GM23248 (cell line): ENCODE measurements around the gene C5orf52. TPM values are rescaled to one million over a fixed set of nuclear protein-coding genes. Genes with fewer than 3 reads are reported as not detected.
"Not testable (repeated sequence)": the region's sequence is repeated elsewhere in the genome, so short reads cannot be mapped to it uniquely, and the experiment has no call there.

Experiments used
- DNase-seq: peaks from one replicate; pipeline ENCODE4 v3.0.0-alpha.2; 2015
- H2AFZ ChIP-seq: fragments of 200-600 bp; sonication (generic); 2 replicates; pipeline ENCODE4 v1.6.1; 2016; ENCODE audit warnings: antibody characterized with exemption
- H3F3A ChIP-seq: fragments of 200-600 bp; sonication (generic); 2 replicates; pipeline ENCODE4 v1.6.1; 2016; ENCODE audit warnings: mild to moderate bottlenecking, antibody characterized with exemption, mixed run types; ENCODE audit not compliant: insufficient read depth
- H3K27ac ChIP-seq: fragments of 200-600 bp; sonication (generic); 2 replicates; pipeline ENCODE4 v1.5.1; 2016; ENCODE audit warnings: mild to moderate bottlenecking
- H3K27me3 ChIP-seq: fragments of 200-600 bp; sonication (generic); replicated peaks from 2 replicates; pipeline ENCODE4 v1.6.1; 2016; ENCODE audit warnings: mild to moderate bottlenecking; ENCODE audit not compliant: insufficient read depth
- H3K36me3 ChIP-seq: fragments of 200-600 bp; sonication (generic); 2 replicates; pipeline ENCODE4 v1.6.1; 2016; ENCODE audit warnings: low read depth, mild to moderate bottlenecking
- H3K4me1 ChIP-seq: fragments of 200-600 bp; sonication (generic); 2 replicates; pipeline ENCODE4 v1.6.1; 2016; ENCODE audit warnings: mild to moderate bottlenecking; ENCODE audit not compliant: insufficient read depth
- H3K4me2 ChIP-seq: fragments of 200-600 bp; sonication (generic); one replicate; pipeline ENCODE4 v1.6.1; 2016; ENCODE audit warnings: mild to moderate bottlenecking; ENCODE audit not compliant: unreplicated experiment
- H3K4me3 ChIP-seq: fragments of 200-600 bp; sonication (generic); 2 replicates; pipeline ENCODE4 v1.5.1; 2016; ENCODE audit warnings: mild to moderate bottlenecking
- H3K79me2 ChIP-seq: fragments of 200-600 bp; sonication (generic); 2 replicates; pipeline ENCODE4 v1.6.1; 2016; ENCODE audit warnings: mild to moderate bottlenecking; ENCODE audit not compliant: insufficient read depth
- H3K9ac ChIP-seq: fragments of 200-600 bp; sonication (generic); 2 replicates; pipeline ENCODE4 v1.6.1; 2016; ENCODE audit warnings: mild to moderate bottlenecking
- H3K9me2 ChIP-seq: fragments of 200-600 bp; sonication (generic); 2 replicates; pipeline ENCODE4 v1.6.1; 2016; ENCODE audit warnings: mixed run types, mild to moderate bottlenecking, moderate library complexity; ENCODE audit not compliant: insufficient read depth
- H3K9me3 ChIP-seq: fragments of 200-600 bp; sonication (generic); one replicate; pipeline ENCODE4 v1.6.1; 2017; ENCODE audit warnings: low read depth
- H4K20me1 ChIP-seq: fragments of 200-600 bp; sonication (generic); 2 replicates; pipeline ENCODE4 v1.6.0; 2016; ENCODE audit not compliant: insufficient read depth
- EZH2 ChIP-seq: fragments of 200-600 bp; sonication (generic); IDR thresholded peaks from 2 replicates; pipeline ENCODE4 v1.6.1; 2018; ENCODE audit warnings: antibody characterized with exemption, mild to moderate bottlenecking; ENCODE audit not compliant: insufficient read depth, poor library complexity, severe bottlenecking
- EZH2phosphoT487 ChIP-seq: fragments of 200-600 bp; sonication (generic); IDR thresholded peaks from 2 replicates; pipeline ENCODE4 v1.6.1; 2018; ENCODE audit warnings: antibody characterized with exemption, moderate library complexity, mild to moderate bottlenecking, low read depth; ENCODE audit not compliant: insufficient read depth
- WGBS, 2 experiments: methylation state at CpG; one replicate each; pipeline ENCODE4 v1.1.6; 2015 to 2017; ENCODE audit warnings: low lambda C conversion rate in 2 of 2, low coverage in 1 of 2; ENCODE audit errors: missing lambda C conversion rate in 2 of 2; 5-methylcytosine and 5-hydroxymethylcytosine counted together
- in situ Hi-C: fragments of 300-500 bp; cut with MboI; formaldehyde crosslinking; loops from 2 replicates; pipeline ENCODE4 v1.15.0; 2020
- polyA plus RNA-seq: library from polyadenylated mRNA; unstranded; fragments of >200 nt; fragmentation: Nextera tagmentation; extraction: Ambion mirVana; gene quantifications from 2 replicates; pipeline ENCODE4 v1.2.1, GENCODE V29; 2016
- total RNA-seq: library from RNA; depleted of rRNA; stranded (reverse); fragments of >200 nt; shearing (Covaris generic); gene quantifications from 2 replicates; pipeline ENCODE4 v1.2.3, GENCODE V29; 2014

The C5orf52 gene
- total and polyA plus RNA-seq, 2 experiments from 2014 or later = not detected

- no peak for TF ChIP-seq EZH2phosphoT487
- no peak for TF ChIP-seq EZH2
- 86 to 88% methylated on average over 2 of the region's 2 CpGs for WGBS, 2 experiments
- in situ Hi-C loops = no loop called here
These were observed 8.9 kb downstream of the C5orf52 start for GRCh38 chr5:157680239-157680638.

DNA sequence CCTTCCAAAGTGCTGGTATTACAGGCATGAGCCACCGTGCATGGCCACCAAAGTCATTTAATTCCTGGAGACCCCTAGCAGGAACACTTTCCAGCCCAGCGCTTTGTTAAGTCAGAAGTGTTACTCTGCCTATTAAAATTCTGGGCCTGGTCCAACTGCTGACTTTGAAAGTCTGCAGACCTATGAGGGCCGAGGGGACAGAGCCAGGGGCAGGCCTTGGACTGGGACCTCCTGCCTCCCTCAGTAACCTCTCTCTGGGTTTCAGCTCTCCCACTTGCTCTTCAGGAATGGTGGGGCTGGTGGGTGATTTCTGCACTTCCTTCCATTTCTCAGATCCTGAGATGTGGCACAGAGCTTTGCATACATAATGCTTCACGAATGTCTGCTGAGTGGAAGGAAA lies 9.7 kb downstream of the C5orf52 start:
- in situ Hi-C loops = no loop called here
- H3K79me2 ChIP-seq = no peaks in the 10 kb centered on the region

More at GRCh38 chr5:157680239-157680638, 8.9 kb downstream of the C5orf52 start:
- Histone ChIP-seq H3K27ac (no peak overlapping the region), H3F3A (no peaks in the 10 kb centered on the region), H3K9ac (no peak overlapping the region), H3K79me2 (no peaks in the 10 kb centered on the region), H4K20me1 (no peaks in the 10 kb centered on the region), H2AFZ (no peak overlapping the region), H3K27me3 (no peaks in the 10 kb centered on the region), H3K9me2 (no peaks in the 10 kb centered on the region), H3K36me3 (no peaks in the 10 kb centered on the region), H3K4me1 (no peaks in the 10 kb centered on the region), H3K4me3 (no peak overlapping the region), H3K4me2 (no peak overlapping the region), H3K9me3 (no peaks in the 10 kb centered on the region)
- no peak for DNase-seq

DNA sequence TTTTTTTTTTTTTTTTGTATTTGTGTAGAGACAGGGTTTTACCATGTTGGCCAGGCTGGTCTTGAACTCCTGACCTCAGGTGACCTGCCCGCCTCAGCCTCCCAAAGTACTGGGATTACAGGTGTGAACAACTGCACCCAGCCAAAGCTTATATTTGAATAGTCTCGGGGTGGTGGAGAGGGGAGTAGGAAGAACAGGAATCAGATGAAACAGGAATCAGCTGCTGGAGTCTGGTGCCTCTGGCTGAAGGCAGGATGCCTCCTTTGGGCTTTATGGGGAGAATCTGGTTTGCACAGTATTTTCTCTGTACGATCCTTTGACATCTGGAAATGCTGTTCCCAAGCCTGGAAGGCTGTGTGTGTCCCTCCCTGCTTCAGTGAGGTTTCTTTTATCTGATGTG lies 10.9 kb downstream of the C5orf52 start:
- in situ Hi-C loops = no loop called here
- 41 to 43% methylated on average over 3 of the region's 3 CpGs for WGBS, 2 experiments
- no peak overlapping the region for H3K4me3 ChIP-seq
- no peaks in the 10 kb centered on the region for H3K9me2 ChIP-seq
- no peak overlapping the region for H3K27ac ChIP-seq
- H3K36me3 ChIP-seq = no peaks in the 10 kb centered on the region
- TF ChIP-seq EZH2phosphoT487 (no peak), EZH2 (no peak)
- H3F3A ChIP-seq = no peaks in the 10 kb centered on the region
- no peaks in the 10 kb centered on the region for H3K79me2 ChIP-seq
- no peak for DNase-seq
- H3K27me3 ChIP-seq = no peaks in the 10 kb centered on the region
- H4K20me1 ChIP-seq = no peaks in the 10 kb centered on the region
- no peak overlapping the region for H2AFZ ChIP-seq
- no peaks in the 10 kb centered on the region for H3K4me1 ChIP-seq
- H3K4me2 ChIP-seq = no peak overlapping the region
- H3K9ac ChIP-seq = no peak overlapping the region
- H3K9me3 ChIP-seq = no peaks in the 10 kb centered on the region

More for the DNA sequence above, 9.7 kb downstream of the C5orf52 start:
- TF ChIP-seq EZH2 (no peak), EZH2phosphoT487 (no peak)
- H3K9ac ChIP-seq = no peak overlapping the region
- 49 to 55% methylated on average over 4 of the region's 4 CpGs for WGBS, 2 experiments
- no peak overlapping the region for H2AFZ ChIP-seq
- H4K20me1 ChIP-seq = no peaks in the 10 kb centered on the region
- no peaks in the 10 kb centered on the region for H3K9me2 ChIP-seq
- H3K36me3 ChIP-seq = no peaks in the 10 kb centered on the region
- DNase-seq = no peak
- H3K9me3 ChIP-seq = no peaks in the 10 kb centered on the region
- no peak overlapping the region for H3K4me2 ChIP-seq
- H3K4me1 ChIP-seq = no peaks in the 10 kb centered on the region
- no peaks in the 10 kb centered on the region for H3K27me3 ChIP-seq
- H3K4me3 ChIP-seq = no peak overlapping the region
- H3K27ac ChIP-seq = no peak overlapping the region
- no peaks in the 10 kb centered on the region for H3F3A ChIP-seq

DNA sequence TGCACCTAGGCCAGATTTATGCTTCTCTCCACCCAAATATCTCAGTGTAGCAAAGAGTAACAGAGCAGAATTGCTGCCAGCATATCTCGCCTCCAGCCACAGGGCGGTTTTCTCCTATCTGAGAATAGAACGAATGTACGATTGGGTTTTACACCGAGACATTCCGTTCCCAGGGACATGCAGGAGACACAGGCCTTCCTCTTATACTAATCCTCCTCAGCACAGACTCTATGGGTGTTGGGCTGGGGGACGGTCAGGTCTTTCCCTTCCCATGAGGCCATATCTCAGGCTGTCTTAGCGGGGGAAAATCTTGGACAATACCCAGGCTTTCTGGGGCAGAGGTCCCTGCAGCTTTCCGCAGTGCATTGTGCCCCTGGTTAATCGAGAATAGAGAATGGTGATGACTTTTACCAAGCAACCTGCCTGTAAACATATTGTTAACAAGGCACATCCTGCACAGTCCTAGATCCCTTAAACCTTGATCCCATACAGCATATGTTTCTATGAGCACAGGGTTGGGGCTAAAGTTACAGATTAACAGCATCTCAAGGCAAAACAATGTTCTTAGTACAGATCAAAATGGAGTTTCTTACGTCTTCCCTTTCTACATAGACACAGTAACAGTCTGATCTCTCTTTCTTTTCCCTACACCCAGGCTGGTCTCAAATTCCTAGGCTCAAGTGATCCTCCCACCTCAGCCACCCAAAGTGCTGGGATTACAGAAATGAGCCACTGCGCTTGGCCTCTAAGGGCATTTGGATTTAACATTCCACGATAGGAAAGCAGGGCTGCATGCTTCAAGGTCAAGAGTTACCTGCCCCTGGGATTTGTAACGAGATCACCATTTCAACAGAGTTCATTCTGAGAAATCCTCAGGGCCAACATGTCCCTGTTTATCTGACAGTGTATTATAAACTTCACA lies 15.2 kb downstream of the C5orf52 start:
- H3K9me2 ChIP-seq, H3K9me3 ChIP-seq, H2AFZ ChIP-seq, H4K20me1 ChIP-seq, H3K27me3 ChIP-seq, H3K9ac ChIP-seq, H3K4me1 ChIP-seq, H3K79me2 ChIP-seq, H3K36me3 ChIP-seq, in situ Hi-C loops, H3F3A ChIP-seq, H3K27ac ChIP-seq, H3K4me2 ChIP-seq, H3K4me3 ChIP-seq, DNase-seq: not testable (repeated sequence)
- WGBS, 2 experiments = 86 to 87% methylated on average over 14 of the region's 14 CpGs

GRCh38 chr5:157687198-157687554 lies 15.8 kb downstream of the C5orf52 start:
- H3K4me3 ChIP-seq = no peak overlapping the region
- no peaks in the 10 kb centered on the region for H3K27me3 ChIP-seq
- no peaks in the 10 kb centered on the region for H3K36me3 ChIP-seq
- H2AFZ ChIP-seq = no peak overlapping the region
- DNase-seq = no peak
- no peaks in the 10 kb centered on the region for H4K20me1 ChIP-seq
- no peaks in the 10 kb centered on the region for H3K9me2 ChIP-seq
- WGBS, 2 experiments = 95 to 100% methylated on average over 1 of the region's 1 CpG
- no peak for TF ChIP-seq EZH2
- TF ChIP-seq EZH2phosphoT487 = no peak
- H3K27ac ChIP-seq = no peak overlapping the region
- in situ Hi-C loops = no loop called here
- H3F3A ChIP-seq = no peaks in the 10 kb centered on the region
- no peaks in the 10 kb centered on the region for H3K4me1 ChIP-seq
- no peaks in the 10 kb centered on the region for H3K79me2 ChIP-seq
- H3K9ac ChIP-seq = no peak overlapping the region
- H3K9me3 ChIP-seq = no peaks in the 10 kb centered on the region
- no peak overlapping the region for H3K4me2 ChIP-seq
